GM13976 (cell line): ENCODE measurements around the gene FAM98B.

ENCODE experiments used
- DNase-seq: peaks from one replicate; pipeline ENCODE4 v3.0.0; 2012; ENCODE audit warnings: low spot score
- CTCF ChIP-seq: IDR thresholded peaks from 2 replicates; pipeline ENCODE4 v1.5.1; 2012; ENCODE audit warnings: borderline replicate concordance, mild to moderate bottlenecking; ENCODE audit not compliant: insufficient read depth; ENCODE audit errors: extremely low read depth, missing control alignments, control extremely low read depth
- in situ Hi-C: fragments of 300-500 bp; cut with MboI; formaldehyde crosslinking; loops from one replicate; pipeline ENCODE4 v1.12.0; 2022; ENCODE audit warnings: low sequenced_read_pairs, mixed read lengths, inconsistent platforms; ENCODE audit not compliant: unreplicated experiment

Gene FAM98B

DNA sequence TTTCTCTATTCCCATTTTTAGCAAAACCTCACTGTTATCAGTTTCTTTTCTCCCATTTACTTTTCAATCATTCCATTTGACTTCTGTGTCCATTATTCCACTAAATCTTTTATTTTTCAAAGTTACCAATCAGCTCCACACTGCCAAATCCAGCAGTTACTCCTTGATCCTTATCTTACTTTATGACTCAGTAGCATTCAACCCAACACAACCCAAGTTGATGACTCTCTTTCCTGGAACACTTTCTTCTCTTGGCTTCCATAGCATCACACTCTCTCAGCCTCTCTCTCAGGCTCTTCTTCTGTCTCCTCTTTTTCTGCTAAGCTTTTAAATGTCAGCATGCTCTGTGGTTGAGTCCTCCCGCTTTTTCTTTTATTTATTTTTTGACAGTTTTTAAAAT is 74.4 kb downstream of the FAM98B start:
- TF ChIP-seq CTCF = no peak
- DNase-seq = no peak
- in situ Hi-C loops = no loop called here

DNA sequence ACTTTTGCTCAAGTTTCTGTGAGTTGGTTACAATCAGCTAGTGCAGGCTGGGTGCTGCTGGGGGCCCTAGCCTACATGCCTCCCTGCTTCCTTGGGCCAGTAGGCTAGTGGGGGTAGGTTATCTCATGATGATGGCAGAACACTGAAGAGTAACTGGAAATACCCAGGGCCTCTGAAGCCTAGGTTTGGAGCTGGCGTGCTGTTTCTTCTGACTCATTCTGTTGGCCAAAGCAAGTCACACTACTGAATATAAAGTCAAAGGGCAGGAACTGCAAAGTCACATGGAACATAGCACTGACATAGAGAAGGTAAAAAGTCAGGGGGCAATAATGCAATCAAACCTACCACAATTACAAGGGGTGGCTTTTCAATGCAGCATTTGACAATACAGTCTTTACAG is 76.2 kb downstream of the FAM98B start:
- no peak for TF ChIP-seq CTCF
- in situ Hi-C loops = no loop called here
- no peak for DNase-seq

- TF ChIP-seq CTCF = no peak
- in situ Hi-C loops = no loop called here
- DNase-seq = no peak
These were observed 77.6 kb downstream of the FAM98B start for GRCh38 chr15:38531509-38531908.

GRCh38 chr15:38532728-38533127 is 78.8 kb downstream of the FAM98B start:
- no peak for TF ChIP-seq CTCF
- in situ Hi-C loops = no loop called here
- DNase-seq = no peak

DNA sequence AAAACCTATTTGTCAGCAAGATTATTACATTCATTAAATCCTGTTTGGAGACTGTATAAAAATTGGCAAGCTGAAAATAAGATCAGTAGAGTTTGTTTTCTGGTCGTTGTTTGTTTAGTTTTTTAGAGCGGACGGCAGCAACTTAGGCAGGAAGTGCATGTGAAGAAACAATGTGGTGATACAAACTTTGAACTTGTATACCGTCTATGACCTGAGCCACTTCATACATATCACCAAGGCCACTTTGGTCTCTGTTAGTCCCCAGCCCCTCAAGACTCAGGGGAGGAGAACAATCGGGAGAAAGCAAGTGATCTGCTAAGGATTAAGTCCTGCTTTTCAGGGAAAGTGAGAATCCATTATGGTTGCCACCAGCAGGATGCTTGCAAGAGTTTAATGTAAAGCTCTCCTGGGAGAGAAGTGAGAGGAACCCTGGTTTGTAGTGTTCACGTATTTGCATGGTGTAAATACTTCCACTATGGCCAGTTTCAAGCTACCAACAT is 79.5 kb downstream of the FAM98B start:
- no peak for TF ChIP-seq CTCF
- in situ Hi-C loops = no loop called here
- no peak for DNase-seq

DNA sequence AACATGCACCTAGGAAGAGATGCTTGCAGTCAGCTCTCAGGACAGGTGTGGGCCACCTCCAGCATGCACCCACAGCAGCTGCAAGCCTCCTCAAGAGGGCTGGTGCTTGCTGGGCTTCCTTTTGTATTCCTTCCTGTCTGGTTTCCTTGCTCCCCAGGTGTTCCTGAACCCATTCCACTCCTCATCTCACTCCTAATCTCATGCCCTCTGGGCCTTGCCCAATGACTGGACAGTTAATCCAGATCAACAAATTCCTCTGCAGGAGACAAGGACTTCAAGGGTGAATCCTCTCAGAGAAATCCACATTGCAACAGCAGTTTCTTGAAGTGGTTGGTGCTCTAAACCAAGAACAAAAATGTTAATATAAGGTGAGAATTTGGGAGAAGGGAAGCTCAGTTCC is 80.0 kb downstream of the FAM98B start:
- DNase-seq = no peak
- no peak for TF ChIP-seq CTCF
- in situ Hi-C loops = no loop called here

GRCh38 chr15:38534691-38535090 is 80.8 kb downstream of the FAM98B start:
- DNase-seq = no peak
- in situ Hi-C loops = no loop called here
- no peak for TF ChIP-seq CTCF
